Adrenal gland (tissue), 5 donors: ENCODE results near the gene CASTOR1.

ENCODE experiments used
- POLR2A ChIP-seq, 2 donors: fragments of 450-650 bp; IDR thresholded peaks; one replicate each; pipeline ENCODE4 v1.6.1; 2017; ENCODE audit warnings: antibody characterized with exemption in 2 of 2, mild to moderate bottlenecking in 2 of 2, moderate library complexity in 1 of 2
- TF ChIP-seq, protein P1 (sequence below), 6 experiments: fragments of 450-650 bp in 4 of 6; fragments of 200-600 bp in 2 of 6; sonication (generic) in 1 of 6; IDR thresholded peaks; 1 replicate in 5 of 6; 2 replicates in 1 of 6; pipeline versions ENCODE4 v1.5.1 to v1.8.0; 2016 to 2021; ENCODE audit warnings: antibody characterized with exemption in 6 of 6, mild to moderate bottlenecking in 2 of 6, moderate library complexity in 1 of 6
- donor health status: DM: no; HTN: no; CAD: no.

DNA sequence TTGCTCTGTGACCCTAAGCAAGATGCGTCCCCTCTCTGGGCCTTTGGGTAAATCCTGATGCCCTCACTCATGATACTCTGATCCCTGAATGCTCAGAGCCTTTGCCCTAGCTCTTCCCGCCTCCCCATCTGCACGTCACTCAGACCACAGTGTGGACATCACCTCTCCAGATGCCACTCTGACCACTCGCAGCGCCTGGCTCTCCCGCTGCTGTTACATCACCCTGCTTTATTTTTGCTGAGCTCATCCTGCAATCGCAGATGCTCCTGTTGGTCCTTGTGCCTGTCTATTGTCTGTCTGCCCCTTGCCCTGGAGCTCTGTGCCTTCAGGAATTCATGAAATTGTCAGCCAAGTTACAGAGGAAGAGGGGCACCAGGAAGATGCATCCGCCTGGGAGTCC, 28.2 kb downstream of the CASTOR1 start:
- no peak for TF ChIP-seq POLR2A (IDR thresholded peaks at IDR 0.05)
- TF ChIP-seq, protein P1, sequence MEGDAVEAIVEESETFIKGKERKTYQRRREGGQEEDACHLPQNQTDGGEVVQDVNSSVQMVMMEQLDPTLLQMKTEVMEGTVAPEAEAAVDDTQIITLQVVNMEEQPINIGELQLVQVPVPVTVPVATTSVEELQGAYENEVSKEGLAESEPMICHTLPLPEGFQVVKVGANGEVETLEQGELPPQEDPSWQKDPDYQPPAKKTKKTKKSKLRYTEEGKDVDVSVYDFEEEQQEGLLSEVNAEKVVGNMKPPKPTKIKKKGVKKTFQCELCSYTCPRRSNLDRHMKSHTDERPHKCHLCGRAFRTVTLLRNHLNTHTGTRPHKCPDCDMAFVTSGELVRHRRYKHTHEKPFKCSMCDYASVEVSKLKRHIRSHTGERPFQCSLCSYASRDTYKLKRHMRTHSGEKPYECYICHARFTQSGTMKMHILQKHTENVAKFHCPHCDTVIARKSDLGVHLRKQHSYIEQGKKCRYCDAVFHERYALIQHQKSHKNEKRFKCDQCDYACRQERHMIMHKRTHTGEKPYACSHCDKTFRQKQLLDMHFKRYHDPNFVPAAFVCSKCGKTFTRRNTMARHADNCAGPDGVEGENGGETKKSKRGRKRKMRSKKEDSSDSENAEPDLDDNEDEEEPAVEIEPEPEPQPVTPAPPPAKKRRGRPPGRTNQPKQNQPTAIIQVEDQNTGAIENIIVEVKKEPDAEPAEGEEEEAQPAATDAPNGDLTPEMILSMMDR (IDR thresholded peaks at IDR 0.05), result no peak
